ENCODE data around the gene INTS4. TPM values are rescaled to one million over a fixed set of nuclear protein-coding genes. Genes with fewer than 3 reads are reported as not detected.
"Not testable (repeated sequence)": the region's sequence is repeated elsewhere in the genome, so short reads cannot be mapped to it uniquely, and the experiment has no call there.

INTS4 gene
- total and polyA plus RNA-seq, 4 donors, result 25.3 to 42.3 (median 29.7) TPM

DNA sequence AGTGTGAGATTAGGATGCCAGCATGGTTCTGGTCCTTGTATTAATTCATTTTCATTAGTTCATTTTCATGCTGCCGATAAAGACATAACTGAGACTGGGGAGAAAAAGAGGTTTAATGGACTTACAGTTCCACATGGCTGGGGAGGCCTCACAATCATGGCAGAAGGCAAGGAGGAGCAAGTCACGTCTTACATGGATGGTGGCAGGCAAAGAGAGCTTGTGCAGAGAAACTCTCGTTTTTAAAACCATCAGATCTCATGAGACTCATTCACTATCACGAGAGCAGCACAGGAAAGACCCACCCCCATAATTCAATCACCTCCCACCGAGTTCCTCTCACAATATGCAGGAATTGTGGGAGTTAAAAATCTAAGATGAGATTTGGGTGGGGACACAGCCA lies 150.8 kb downstream of the INTS4 start:
- not testable (repeated sequence) for DNase-seq (ENCODE audit: low read depth in 4 of 6, low spot score in 6 of 6)
- WGBS (ENCODE audit: insufficient coverage), result no CpG with 5 or more reads among the region's 5 CpGs

GRCh38 chr11:77842441-77843121 lies 151.9 kb downstream of the INTS4 start:
- Histone ChIP-seq H3K9me3 (ENCODE audit: control insufficient read depth, insufficient read depth, low read length) (peaks cover 10% of the 10 kb centered on the region), H3K4me3 (ENCODE audit: low read depth, low read length) (no peak overlapping the region), H3K27me3 (ENCODE audit: control insufficient read depth, insufficient read depth, low read length) (no peaks in the 10 kb centered on the region), H3K36me3 (ENCODE audit: control insufficient read depth, insufficient read depth, low read length) (peaks cover 11% of the 10 kb centered on the region), H3K27ac (ENCODE audit: low read depth, low read length) (no peak overlapping the region), H3K4me1 (ENCODE audit: control insufficient read depth, insufficient read depth, low read length) (no peaks in the 10 kb centered on the region)
- no peak for DNase-seq (ENCODE audit: low read depth in 4 of 6, low spot score in 6 of 6)
- WGBS (ENCODE audit: insufficient coverage), result no CpG with 5 or more reads among the region's 1 CpG

More for the DNA sequence above, 150.8 kb downstream of the INTS4 start:
- Histone ChIP-seq H3K9me3 (ENCODE audit: control insufficient read depth, insufficient read depth, low read length) (peaks cover 10% of the 10 kb centered on the region), H3K36me3 (ENCODE audit: control insufficient read depth, insufficient read depth, low read length) (peaks cover 11% of the 10 kb centered on the region)
- not testable (repeated sequence) for H3K4me3 ChIP-seq (ENCODE audit: low read depth, low read length); H3K4me1 ChIP-seq (ENCODE audit: control insufficient read depth, insufficient read depth, low read length); H3K27me3 ChIP-seq (ENCODE audit: control insufficient read depth, insufficient read depth, low read length); H3K27ac ChIP-seq (ENCODE audit: low read depth, low read length)

GRCh38 chr11:77833302-77833701 lies 161.2 kb downstream of the INTS4 start:
- Histone ChIP-seq H3K27me3 (ENCODE audit: control insufficient read depth, insufficient read depth, low read length) (no peaks in the 10 kb centered on the region), H3K36me3 (ENCODE audit: control insufficient read depth, insufficient read depth, low read length) (no peaks in the 10 kb centered on the region), H3K4me1 (ENCODE audit: control insufficient read depth, insufficient read depth, low read length) (no peaks in the 10 kb centered on the region), H3K4me3 (ENCODE audit: low read depth, low read length) (no peak overlapping the region), H3K9me3 (ENCODE audit: control insufficient read depth, insufficient read depth, low read length) (peaks cover 8% of the 10 kb centered on the region), H3K27ac (ENCODE audit: low read depth, low read length) (no peak overlapping the region)
- WGBS (ENCODE audit: insufficient coverage), result 100% methylated on average over 1 of the region's 4 CpGs
- no peak for DNase-seq (ENCODE audit: low read depth in 4 of 6, low spot score in 6 of 6)

DNA sequence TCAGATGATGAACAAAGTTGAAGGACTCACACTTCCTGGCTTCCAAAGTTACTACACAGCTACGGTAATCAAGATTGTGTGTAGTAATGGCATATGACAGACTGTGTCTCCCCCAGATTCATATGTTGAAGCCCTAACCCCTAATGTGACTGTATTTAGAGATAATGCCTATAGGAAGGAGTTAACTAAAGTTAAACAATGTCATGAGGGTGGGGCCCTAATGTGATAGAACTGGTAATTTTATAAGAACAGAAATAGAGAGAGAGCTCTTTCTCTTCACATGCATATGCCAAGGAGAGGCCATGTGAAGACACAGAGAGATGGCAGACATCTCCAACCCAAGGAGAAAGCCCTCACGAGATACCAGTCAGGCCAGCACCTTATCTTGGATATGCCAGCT lies 165.5 kb downstream of the INTS4 start:
- no peak overlapping the region for H3K4me3 ChIP-seq (ENCODE audit: low read depth, low read length)
- H3K36me3 ChIP-seq (ENCODE audit: control insufficient read depth, insufficient read depth, low read length), result no peaks in the 10 kb centered on the region
- H3K4me1 ChIP-seq (ENCODE audit: control insufficient read depth, insufficient read depth, low read length), result no peaks in the 10 kb centered on the region
- DNase-seq (ENCODE audit: low read depth in 4 of 6, low spot score in 6 of 6), result no peak
- H3K27me3 ChIP-seq (ENCODE audit: control insufficient read depth, insufficient read depth, low read length), result no peaks in the 10 kb centered on the region
- H3K27ac ChIP-seq (ENCODE audit: low read depth, low read length), result no peak overlapping the region
- H3K9me3 ChIP-seq (ENCODE audit: control insufficient read depth, insufficient read depth, low read length), result peaks cover 8% of the 10 kb centered on the region
- no CpG with 5 or more reads among the region's 2 CpGs for WGBS (ENCODE audit: insufficient coverage)

Small RNA genes lying within 50 kb of the gene (small RNA-seq; reads per million reads assigned to genes)
- gene AP002812.4 (ENCODE audit: low replicate concordance), result not detected

Other genes starting within 250 kb of the INTS4 start
- 10 to 100 TPM; 69.8 to 80.3 TPM for gene RSF1, start 173.9 kb downstream of the INTS4 start, total RNA-seq
- gene RSF1, start 173.9 kb downstream of the INTS4 start, polyA plus RNA-seq (ENCODE audit: insufficient read length in 2 of 2), result 10 to 100 TPM; 37.7 to 57.2 TPM
- gene AAMDC, start 173.5 kb downstream of the INTS4 start, total RNA-seq, result 10 to 100 TPM in 1 of 2 donors, 1 to 10 TPM in 1; 9.0 to 55.7 TPM
- gene AAMDC, start 173.5 kb downstream of the INTS4 start, polyA plus RNA-seq (ENCODE audit: insufficient read length in 2 of 2), result 10 to 100 TPM; 22.5 to 32.5 TPM
- 1 to 10 TPM; 3.1 to 6.4 TPM for gene KCTD14, start 28.6 kb upstream of the INTS4 start, total RNA-seq
- 1 to 10 TPM; 1.8 to 3.2 TPM for gene KCTD14, start 28.6 kb upstream of the INTS4 start, polyA plus RNA-seq (ENCODE audit: insufficient read length in 2 of 2)
- gene THRSP, start 69.2 kb upstream of the INTS4 start, total RNA-seq, result under 1 TPM; 0.11 to 0.20 TPM
- gene THRSP, start 69.2 kb upstream of the INTS4 start, polyA plus RNA-seq (ENCODE audit: insufficient read length in 2 of 2), result under 1 TPM; 0.29 to 0.41 TPM
- gene NDUFC2, start 85.2 kb upstream of the INTS4 start, total RNA-seq, result 100 to 1,000 TPM in 1 of 2 donors, 10 to 100 TPM in 1; 82.2 to 257 TPM
- gene NDUFC2, start 85.2 kb upstream of the INTS4 start, polyA plus RNA-seq (ENCODE audit: insufficient read length in 2 of 2), result 100 to 1,000 TPM; 263 to 275 TPM
- 10 to 100 TPM; 43.3 to 55.7 TPM for gene ALG8, start 145.0 kb upstream of the INTS4 start, total RNA-seq
- 10 to 100 TPM; 38.0 to 48.0 TPM for gene ALG8, start 145.0 kb upstream of the INTS4 start, polyA plus RNA-seq (ENCODE audit: insufficient read length in 2 of 2)
- 10 to 100 TPM in 1 of 2 donors, 1 to 10 TPM in 1; 7.6 to 13.8 TPM for gene KCTD21, start 194.0 kb upstream of the INTS4 start, total RNA-seq
- 10 to 100 TPM; 15.3 to 17.6 TPM for gene KCTD21, start 194.0 kb upstream of the INTS4 start, polyA plus RNA-seq (ENCODE audit: insufficient read length in 2 of 2)
- 1 to 10 TPM; 7.4 to 8.2 TPM for gene USP35, start 194.3 kb upstream of the INTS4 start, total RNA-seq
- gene USP35, start 194.3 kb upstream of the INTS4 start, polyA plus RNA-seq (ENCODE audit: insufficient read length in 2 of 2), result 10 to 100 TPM; 14.2 to 14.6 TPM